GM12878 (cell line): ENCODE measurements around the gene SPAG9. TPM values are rescaled to one million over a fixed set of nuclear protein-coding genes. Genes with fewer than 3 reads are reported as not detected.

Experiments
- ATAC-seq: fragments of 200-7000 bp; cut with Tn5 transposase; 3 replicates; pipeline ENCODE4 v1.9.1; 2020; ENCODE audit warnings: mild to moderate bottlenecking, moderate library complexity
- BruUV-seq: library from RNA; stranded (reverse); fragments of 400-500 nt; replicated peaks from 2 replicates; lab custom pipeline; 2021; lab: Mats Ljungman, UMichigan
- CTCF ChIA-PET: fragments of 300-600 bp; sonication (Branson Sonifier 250); formaldehyde crosslinking; extraction: SDS; loops from one replicate; lab custom pipeline; 2021; ENCODE audit warnings: inconsistent platforms; lab: Yijun Ruan, JAX
- POLR2A ChIA-PET: fragments of 350-600 bp; formaldehyde crosslinking; extraction: SDS; loops from one replicate; lab custom pipeline; 2021; ENCODE audit warnings: inconsistent platforms; lab: Charles Lee
- RAD21 ChIA-PET: fragments of 300-600 bp; sonication (Branson Sonifier 250); formaldehyde crosslinking; loops from one replicate; lab custom pipeline; 2023; ENCODE audit warnings: antibody characterized with exemption; ENCODE audit not compliant: unreplicated experiment; lab: Charles Lee
- SMC1A ChIA-PET: fragments of 300-600 bp; sonication (Branson Sonifier 250); formaldehyde crosslinking; loops from one replicate; lab custom pipeline; 2023; ENCODE audit not compliant: unreplicated experiment, uncharacterized antibody; lab: Charles Lee
- DNase-seq: peaks from one replicate; pipeline ENCODE4 v3.0.0-alpha.2; 2011; ENCODE audit warnings: low read depth, low spot score
- FAIRE-seq: peaks from 3 replicates; lab custom pipeline; 2011; peaks lifted over from hg19 to GRCh38; lab: Jason Lieb, UNC
- H2AFZ ChIP-seq: 2 replicates; pipeline ENCODE4 v1.6.0; 2011; ENCODE audit warnings: low read depth, low read length, control low read depth; ENCODE audit not compliant: control insufficient read depth
- H3K27ac ChIP-seq: 2 replicates; pipeline ENCODE4 v1.5.1; 2011; ENCODE audit warnings: control low read depth; ENCODE audit not compliant: control insufficient read depth, insufficient read depth
- H3K27me3 ChIP-seq, 2 experiments: replicated peaks in 1 of 2; 2 replicates each; pipeline versions ENCODE4 v1.6.0 to v1.6.1; 2011; ENCODE audit warnings: low read length in 1 of 2; ENCODE audit not compliant: control insufficient read depth in 2 of 2, insufficient read depth in 2 of 2
- H3K36me3 ChIP-seq, 2 experiments: 2 replicates each; pipeline ENCODE4 v1.5.1; 2011; ENCODE audit warnings: low read length in 1 of 2; ENCODE audit not compliant: control insufficient read depth in 2 of 2, insufficient read depth in 2 of 2
- H3K4me1 ChIP-seq: 2 replicates; pipeline ENCODE4 v1.6.1; 2011; ENCODE audit warnings: mild to moderate bottlenecking, low read length, moderate library complexity, mixed read lengths; ENCODE audit not compliant: control insufficient read depth, insufficient read depth
- H3K4me2 ChIP-seq: 2 replicates; pipeline ENCODE4 v1.6.0; 2011; ENCODE audit warnings: control low read depth; ENCODE audit not compliant: control insufficient read depth, insufficient read depth
- H3K4me3 ChIP-seq: fragments of 200-600 bp; sonication (generic); 2 replicates; pipeline ENCODE4 v1.5.1; 2016
- H3K79me2 ChIP-seq: 2 replicates; pipeline ENCODE4 v1.6.0; 2011; ENCODE audit warnings: low read length; ENCODE audit not compliant: control insufficient read depth, insufficient read depth
- H3K9ac ChIP-seq: 2 replicates; pipeline ENCODE4 v1.8.0; 2011; ENCODE audit warnings: low read length, control low read depth, mixed read lengths; ENCODE audit not compliant: control insufficient read depth, insufficient read depth
- H3K9me3 ChIP-seq: replicated peaks from 3 replicates; pipeline ENCODE4 v1.5.1; 2011; ENCODE audit warnings: mild to moderate bottlenecking, low read length; ENCODE audit not compliant: control insufficient read depth, insufficient read depth
- H4K20me1 ChIP-seq: 2 replicates; pipeline ENCODE4 v1.6.0; 2011; ENCODE audit not compliant: control insufficient read depth, insufficient read depth
- BACH1 ChIP-seq: fragments of 450-650 bp; IDR thresholded peaks from 2 replicates; pipeline ENCODE4 v1.6.1; 2017; ENCODE audit warnings: mild to moderate bottlenecking, borderline replicate concordance
- CBX3 ChIP-seq: fragments of 200-600 bp; sonication (generic); IDR thresholded peaks from 2 replicates; pipeline ENCODE4 v1.6.1; 2016; ENCODE audit warnings: low read depth, borderline replicate concordance
- CBX5 ChIP-seq: sonication (generic); IDR thresholded peaks from 2 replicates; pipeline ENCODE4 v1.6.1; 2016; ENCODE audit warnings: low read depth, moderate library complexity, mild to moderate bottlenecking, inconsistent platforms
- CUX1 ChIP-seq: IDR thresholded peaks from 2 replicates; pipeline ENCODE4 v1.6.1; 2012; ENCODE audit warnings: improper control_type of control experiment, low read depth, low read length; ENCODE audit not compliant: insufficient replicate concordance
- MTA2 ChIP-seq: fragments of 450-650 bp; IDR thresholded peaks from 2 replicates; pipeline ENCODE4 v1.6.1; 2016; ENCODE audit warnings: low read depth, mild to moderate bottlenecking, moderate library complexity
- MXI1 ChIP-seq: fragments of 150-350 bp; IDR thresholded peaks from 2 replicates; pipeline ENCODE4 v1.6.1; 2011; ENCODE audit warnings: low read depth, mild to moderate bottlenecking, inconsistent platforms, low read length, improper control_type of control experiment
- POLR2AphosphoS2 ChIP-seq: IDR thresholded peaks from 2 replicates; pipeline ENCODE4 v1.6.1; 2011; ENCODE audit warnings: low read depth, mild to moderate bottlenecking, low read length, improper control_type of control experiment, moderate library complexity
- RFX5 ChIP-seq: IDR thresholded peaks from 2 replicates; pipeline ENCODE4 v1.6.1; 2011; ENCODE audit warnings: low read depth, low read length, improper control_type of control experiment
- SREBF1 ChIP-seq: IDR thresholded peaks from 2 replicates; pipeline ENCODE4 v1.6.1; 2012; ENCODE audit warnings: mild to moderate bottlenecking, low read length
- SRF ChIP-seq, 2 experiments: IDR thresholded peaks; 2 replicates each; pipeline ENCODE4 v1.6.1; 2011; ENCODE audit warnings: low read depth in 2 of 2, low read length in 2 of 2, mild to moderate bottlenecking in 1 of 2, moderate library complexity in 1 of 2
- TARDBP ChIP-seq: IDR thresholded peaks from 2 replicates; pipeline ENCODE4 v1.6.1; 2016; ENCODE audit warnings: borderline replicate concordance
- TBL1XR1 ChIP-seq: IDR thresholded peaks from 2 replicates; pipeline ENCODE4 v1.6.1; 2012; ENCODE audit warnings: low read depth, low read length, improper control_type of control experiment
- TCF3 ChIP-seq: IDR thresholded peaks from 2 replicates; pipeline ENCODE4 v1.6.1; 2012; ENCODE audit warnings: low read depth, mild to moderate bottlenecking, low read length, borderline replicate concordance; ENCODE audit not compliant: insufficient read depth
- TCF7 ChIP-seq: IDR thresholded peaks from 2 replicates; pipeline ENCODE4 v1.6.1; 2014; ENCODE audit warnings: antibody characterized with exemption, borderline replicate concordance
- ZNF217 ChIP-seq: fragments of 450-650 bp; IDR thresholded peaks from 2 replicates; pipeline ENCODE4 v1.6.1; 2017; ENCODE audit warnings: antibody characterized with exemption, mild to moderate bottlenecking
- WGBS: methylation state at CpG from one replicate; pipeline ENCODE4 v1.1.6; 2016; ENCODE audit warnings: low lambda C conversion rate; ENCODE audit not compliant: insufficient replicate concordance, insufficient coverage; ENCODE audit errors: missing lambda C conversion rate; 5-methylcytosine and 5-hydroxymethylcytosine counted together
- in situ Hi-C: fragments of 300-500 bp; cut with MboI; formaldehyde crosslinking; loops from 9 replicates; pipeline ENCODE4 v1.14.3; 2018; ENCODE audit warnings: mixed read lengths
- intact Hi-C: fragments of 100-400 bp; cut with micrococcal nuclease; formaldehyde crosslinking; loops from one replicate; pipeline ENCODE4 v1.14.2; 2022; ENCODE audit not compliant: unreplicated experiment
- polyA plus RNA-seq, 11 experiments: library from polyadenylated mRNA; depleted of rRNA in 4 of 11; unstranded in 6 of 11; stranded (reverse) in 5 of 11; fragments of >200 nt; fragmentation: Nextera tagmentation in 4 of 11; fragmentation: Illumina TruSeq in 1 of 11; extraction: Ambion mirVana in 4 of 11; extraction: Trizol in 1 of 11; gene quantifications; 1 replicate in 1 of 11; 2 replicates in 10 of 11; pipeline versions ENCODE4 v1.2.1 to v1.2.3, GENCODE V29; 2011 to 2016; ENCODE audit warnings: inconsistent platforms in 2 of 11, missing spikeins in 2 of 11, low read depth in 1 of 11
- total RNA-seq, 4 experiments: library from RNA; depleted of rRNA in 3 of 4; stranded (reverse); fragments of >200 nt in 3 of 4; fragmentation: Illumina TruSeq in 1 of 4; extraction: Trizol in 1 of 4; gene quantifications; 2 replicates each; pipeline versions ENCODE4 v1.2.1 to v1.2.3, GENCODE V29; 2013 to 2021
- TF ChIP-seq, protein P1 (sequence below): fragments of 150-350 bp; IDR thresholded peaks from 2 replicates; pipeline ENCODE4 v1.6.1; 2016; ENCODE audit warnings: low read depth, low read length
- TF ChIP-seq, protein P2 (sequence below): fragments of 450-650 bp; IDR thresholded peaks from 2 replicates; pipeline ENCODE4 v1.6.1; 2016; ENCODE audit warnings: mild to moderate bottlenecking

Gene SPAG9
- total and polyA plus RNA-seq, 10 of the 15 experiments (the other 5 are each of a cell fraction or from before 2014, with no cell fraction given), result 6.6 to 42.0 (median 24.9) TPM

DNA sequence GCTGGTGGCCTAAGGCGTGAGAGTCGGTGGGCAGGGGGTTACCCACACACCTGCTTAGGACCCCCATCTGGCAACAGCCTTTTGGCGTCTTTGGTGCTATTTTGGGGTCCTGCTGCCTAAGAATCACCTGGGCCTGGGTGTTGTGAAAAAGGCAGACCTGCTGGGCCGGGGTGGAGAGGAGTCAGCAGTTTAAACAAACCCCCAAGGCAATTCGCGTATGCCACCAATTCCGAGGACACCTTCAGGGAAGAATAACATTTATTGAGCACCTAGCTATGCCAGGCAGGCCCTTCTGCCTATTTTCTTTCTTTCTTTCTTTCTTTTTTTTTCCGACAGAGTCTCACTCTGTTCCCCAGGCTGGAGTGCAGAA lies 200.6 kb downstream of the SPAG9 start:
- no peak for FAIRE-seq
- in situ Hi-C loops, result no loop called here
- RAD21 ChIA-PET, result no interaction called here
- CTCF ChIA-PET, result no interaction called here
- H3K4me3 ChIP-seq, result no peak overlapping the region
- BruUV-seq, result no TSS peak
- no peak for ATAC-seq
- SMC1A ChIA-PET, result no interaction called here
- H4K20me1 ChIP-seq, result no peaks in the 10 kb centered on the region
- H3K9me3 ChIP-seq, result no peaks in the 10 kb centered on the region
- no peak overlapping the region for H3K9ac ChIP-seq
- no peaks in the 10 kb centered on the region for H3K79me2 ChIP-seq
- no peak overlapping the region for H2AFZ ChIP-seq
- DNase-seq, result no peak
- intact Hi-C loops, result no loop called here
- H3K36me3 ChIP-seq, result no peaks in the 10 kb centered on the region
- WGBS, result 66% methylated on average over 8 of the region's 8 CpGs
- no peak overlapping the region for H3K27ac ChIP-seq
- H3K4me2 ChIP-seq, result no peak overlapping the region
- peaks cover 20% of the 10 kb centered on the region for H3K4me1 ChIP-seq
- H3K27me3 ChIP-seq, result no peaks in the 10 kb centered on the region
- POLR2A ChIA-PET, result no interaction called here
- TF ChIP-seq MXI1, result no peak
- no peak for TF ChIP-seq SREBF1
- no peak for TF ChIP-seq TBL1XR1
- no peak for TF ChIP-seq CBX5
- no peak for TF ChIP-seq TCF3
- TF ChIP-seq POLR2AphosphoS2, result no peak
- TF ChIP-seq, protein P1, sequence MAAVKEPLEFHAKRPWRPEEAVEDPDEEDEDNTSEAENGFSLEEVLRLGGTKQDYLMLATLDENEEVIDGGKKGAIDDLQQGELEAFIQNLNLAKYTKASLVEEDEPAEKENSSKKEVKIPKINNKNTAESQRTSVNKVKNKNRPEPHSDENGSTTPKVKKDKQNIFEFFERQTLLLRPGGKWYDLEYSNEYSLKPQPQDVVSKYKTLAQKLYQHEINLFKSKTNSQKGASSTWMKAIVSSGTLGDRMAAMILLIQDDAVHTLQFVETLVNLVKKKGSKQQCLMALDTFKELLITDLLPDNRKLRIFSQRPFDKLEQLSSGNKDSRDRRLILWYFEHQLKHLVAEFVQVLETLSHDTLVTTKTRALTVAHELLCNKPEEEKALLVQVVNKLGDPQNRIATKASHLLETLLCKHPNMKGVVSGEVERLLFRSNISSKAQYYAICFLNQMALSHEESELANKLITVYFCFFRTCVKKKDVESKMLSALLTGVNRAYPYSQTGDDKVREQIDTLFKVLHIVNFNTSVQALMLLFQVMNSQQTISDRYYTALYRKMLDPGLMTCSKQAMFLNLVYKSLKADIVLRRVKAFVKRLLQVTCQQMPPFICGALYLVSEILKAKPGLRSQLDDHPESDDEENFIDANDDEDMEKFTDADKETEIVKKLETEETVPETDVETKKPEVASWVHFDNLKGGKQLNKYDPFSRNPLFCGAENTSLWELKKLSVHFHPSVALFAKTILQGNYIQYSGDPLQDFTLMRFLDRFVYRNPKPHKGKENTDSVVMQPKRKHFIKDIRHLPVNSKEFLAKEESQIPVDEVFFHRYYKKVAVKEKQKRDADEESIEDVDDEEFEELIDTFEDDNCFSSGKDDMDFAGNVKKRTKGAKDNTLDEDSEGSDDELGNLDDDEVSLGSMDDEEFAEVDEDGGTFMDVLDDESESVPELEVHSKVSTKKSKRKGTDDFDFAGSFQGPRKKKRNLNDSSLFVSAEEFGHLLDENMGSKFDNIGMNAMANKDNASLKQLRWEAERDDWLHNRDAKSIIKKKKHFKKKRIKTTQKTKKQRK, result no peak
- no peak for TF ChIP-seq MTA2
- no peak for TF ChIP-seq BACH1
- TF ChIP-seq RFX5, result no peak
- TF ChIP-seq SRF (IDR thresholded peaks at IDR 0.05; ENCODE audit: low read depth in 2 of 2, low read length in 2 of 2), result no peak
- TF ChIP-seq CBX3, result no peak
- no peak for TF ChIP-seq ZNF217
- TF ChIP-seq TARDBP, result no peak
- TF ChIP-seq, protein P2, sequence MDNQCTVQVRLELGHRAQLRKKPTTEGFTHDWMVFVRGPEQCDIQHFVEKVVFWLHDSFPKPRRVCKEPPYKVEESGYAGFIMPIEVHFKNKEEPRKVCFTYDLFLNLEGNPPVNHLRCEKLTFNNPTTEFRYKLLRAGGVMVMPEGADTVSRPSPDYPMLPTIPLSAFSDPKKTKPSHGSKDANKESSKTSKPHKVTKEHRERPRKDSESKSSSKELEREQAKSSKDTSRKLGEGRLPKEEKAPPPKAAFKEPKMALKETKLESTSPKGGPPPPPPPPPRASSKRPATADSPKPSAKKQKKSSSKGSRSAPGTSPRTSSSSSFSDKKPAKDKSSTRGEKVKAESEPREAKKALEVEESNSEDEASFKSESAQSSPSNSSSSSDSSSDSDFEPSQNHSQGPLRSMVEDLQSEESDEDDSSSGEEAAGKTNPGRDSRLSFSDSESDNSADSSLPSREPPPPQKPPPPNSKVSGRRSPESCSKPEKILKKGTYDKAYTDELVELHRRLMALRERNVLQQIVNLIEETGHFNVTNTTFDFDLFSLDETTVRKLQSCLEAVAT, result no peak
- no peak for TF ChIP-seq CUX1
- no peak for TF ChIP-seq TCF7
